ENCODE data around the gene FYCO1.

Gene FYCO1

GRCh38 chr3:45940004-45940780, 55.4 kb downstream of the FYCO1 start:
- no peak for DNase-seq

GRCh38 chr3:45939341-45939771, 56.3 kb downstream of the FYCO1 start:
- DNase-seq = no peak

- DNase-seq = peak; percentile 89
These were observed 56.8 kb downstream of the FYCO1 start for GRCh38 chr3:45938864-45939263.

GRCh38 chr3:45938043-45938435, 57.6 kb downstream of the FYCO1 start:
- no peak for DNase-seq

GRCh38 chr3:45937206-45938042, 58.2 kb downstream of the FYCO1 start:
- no peak for DNase-seq

GRCh38 chr3:45936261-45936660, 59.4 kb downstream of the FYCO1 start:
- no peak for DNase-seq

GRCh38 chr3:45933591-45933990, 62.0 kb downstream of the FYCO1 start:
- DNase-seq = no peak

- DNase-seq = no peak
These were observed 63.5 kb downstream of the FYCO1 start for GRCh38 chr3:45932112-45932511.

- DNase-seq = no peak
These were observed 64.1 kb downstream of the FYCO1 start for GRCh38 chr3:45931496-45931895.

- DNase-seq = peak; percentile 54
These were observed 66.5 kb downstream of the FYCO1 start for GRCh38 chr3:45929042-45929679.

GRCh38 chr3:45927881-45928280, 67.7 kb downstream of the FYCO1 start:
- no peak for DNase-seq

- no peak for DNase-seq
These were observed 71.9 kb downstream of the FYCO1 start for GRCh38 chr3:45923755-45924154.

- no peak for DNase-seq
These were observed 72.6 kb downstream of the FYCO1 start for GRCh38 chr3:45922950-45923590.

- no peak for DNase-seq
These were observed 73.6 kb downstream of the FYCO1 start for GRCh38 chr3:45922039-45922326.

- DNase-seq = no peak
These were observed 74.2 kb downstream of the FYCO1 start for GRCh38 chr3:45921158-45922038.

GRCh38 chr3:45917146-45917898, 78.3 kb downstream of the FYCO1 start:
- no peak for DNase-seq

- no peak for DNase-seq
These were observed 79.9 kb downstream of the FYCO1 start for GRCh38 chr3:45915518-45916231.

- DNase-seq = no peak
These were observed 80.6 kb downstream of the FYCO1 start for GRCh38 chr3:45915059-45915439.

GRCh38 chr3:45914362-45915058, 81.1 kb downstream of the FYCO1 start:
- no peak for DNase-seq

- no peak for DNase-seq
These were observed 83.2 kb downstream of the FYCO1 start for GRCh38 chr3:45912435-45912834.

All from OCI-M1 (cell line).